ENCODE results near the gene NT5DC1. TPM values are rescaled to one million over a fixed set of nuclear protein-coding genes. Genes with fewer than 3 reads are reported as not detected.

The NT5DC1 gene
- polyA plus RNA-seq, 2 of the 4 experiments (the other 2 are of a cell fraction): 26.9 to 31.5 TPM

GRCh38 chr6:116090251-116090650, 10.4 kb upstream of the NT5DC1 start:
- Histone ChIP-seq H3K4me3 (no peak overlapping the region), H3K4me2 (no peak overlapping the region), H3K9me3 (no peaks in the 10 kb centered on the region), H3K4me1 (peaks cover 11% of the 10 kb centered on the region; the same call in 1 of the 3 replicates), H3K27ac (no peak overlapping the region)
- no peak for DNase-seq (ENCODE audit: low read depth in 1 of 2, low spot score in 1 of 2)
- 83% methylated on average over 2 of the region's 2 CpGs for WGBS (ENCODE audit: missing lambda C conversion rate)
- ChIA-PET POLR2A (no interaction called here), CTCF (no interaction called here)
- TF ChIP-seq NFE2L2 (conservative IDR thresholded peaks at IDR 0.05; ENCODE audit: low read length): no peak
- TF ChIP-seq HOXB13 (CRISPR knock-in tag; IDR thresholded peaks at IDR 0.05; ENCODE audit: low read depth): no peak
- no peak for TF ChIP-seq KDM5A (IDR thresholded peaks at IDR 0.05)
- no peak for TF ChIP-seq ESRRA (IDR thresholded peaks at IDR 0.05; ENCODE audit: borderline replicate concordance, low read length)
- no peak for TF ChIP-seq PBX3 (IDR thresholded peaks at IDR 0.05)
- no peak for TF ChIP-seq REST (IDR thresholded peaks at IDR 0.05)
- TF ChIP-seq HEYL (CRISPR knock-in tag; IDR thresholded peaks at IDR 0.05): no peak
- TF ChIP-seq EHMT2 (IDR thresholded peaks at IDR 0.05; ENCODE audit: low read depth): no peak
- no peak for FAIRE-seq
- ATAC-seq: no peak

DNA sequence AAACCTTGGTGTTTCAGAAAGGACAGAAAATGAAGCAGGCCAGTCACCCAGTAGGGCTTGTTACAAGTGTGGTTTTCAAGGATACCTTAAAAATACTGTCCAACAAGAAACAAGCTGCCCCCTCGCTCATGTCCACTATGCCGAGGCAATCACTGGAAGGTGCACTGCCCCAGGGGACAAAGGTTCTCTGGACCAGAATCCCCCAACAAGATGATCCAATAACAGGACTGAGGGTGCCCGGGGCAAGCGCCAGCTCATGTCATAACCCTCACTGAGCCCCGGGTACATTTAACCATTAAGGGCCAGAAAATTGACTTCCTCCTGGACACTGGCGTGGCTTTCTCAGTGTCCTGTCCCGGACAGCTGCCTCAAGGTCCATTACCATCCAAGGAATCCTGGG, 6.6 kb upstream of the NT5DC1 start:
- Histone ChIP-seq H3K4me3 (no peak overlapping the region), H3K9me3 (peaks cover 11% of the 10 kb centered on the region; the same call in 2 of the 3 replicates), H3K4me2 (no peak overlapping the region), H3K4me1 (peaks cover 3% of the 10 kb centered on the region; the same call in 2 of the 3 replicates), H3K27ac (no peak overlapping the region)
- FAIRE-seq (no peak), DNase-seq (ENCODE audit: low read depth in 1 of 2, low spot score in 1 of 2) (no peak), ATAC-seq (no peak)
- TF ChIP-seq PBX3 (IDR thresholded peaks at IDR 0.05) (no peak), HEYL (CRISPR knock-in tag; IDR thresholded peaks at IDR 0.05) (no peak), MAZ (IDR thresholded peaks at IDR 0.05; ENCODE audit: borderline replicate concordance, low read depth, low read length) (no peak), SMC3 (IDR thresholded peaks at IDR 0.05) (no peak), ESRRA (IDR thresholded peaks at IDR 0.05; ENCODE audit: borderline replicate concordance, low read length) (no peak), FOSB (CRISPR knock-in tag; IDR thresholded peaks at IDR 0.05) (no peak), MYC (IDR thresholded peaks at IDR 0.05; ENCODE audit: borderline replicate concordance, low read length) (no peak), ATOH8 (CRISPR knock-in tag; IDR thresholded peaks at IDR 0.05; ENCODE audit: low read depth) (no peak), HOXB13 (CRISPR knock-in tag; IDR thresholded peaks at IDR 0.05; ENCODE audit: low read depth) (no peak), BCL3 (IDR thresholded peaks at IDR 0.05) (no peak), HDAC2 (IDR thresholded peaks at IDR 0.05) (no peak), KDM1A (IDR thresholded peaks at IDR 0.05; ENCODE audit: low read depth) (no peak), RFX5 (IDR thresholded peaks at IDR 0.05) (no peak), POLR2A (IDR thresholded peaks at IDR 0.05; ENCODE audit: low read length) (no peak), ZFP36 (IDR thresholded peaks at IDR 0.05; ENCODE audit: borderline replicate concordance, partially characterized antibody) (no peak), SREBF2 (IDR thresholded peaks at IDR 0.05) (no peak), NR3C1 (IDR thresholded peaks at IDR 0.05) (no peak)
- TF ChIP-seq, protein P1, sequence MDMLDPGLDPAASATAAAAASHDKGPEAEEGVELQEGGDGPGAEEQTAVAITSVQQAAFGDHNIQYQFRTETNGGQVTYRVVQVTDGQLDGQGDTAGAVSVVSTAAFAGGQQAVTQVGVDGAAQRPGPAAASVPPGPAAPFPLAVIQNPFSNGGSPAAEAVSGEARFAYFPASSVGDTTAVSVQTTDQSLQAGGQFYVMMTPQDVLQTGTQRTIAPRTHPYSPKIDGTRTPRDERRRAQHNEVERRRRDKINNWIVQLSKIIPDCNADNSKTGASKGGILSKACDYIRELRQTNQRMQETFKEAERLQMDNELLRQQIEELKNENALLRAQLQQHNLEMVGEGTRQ (IDR thresholded peaks at IDR 0.05): no peak
- TF ChIP-seq, protein P2, sequence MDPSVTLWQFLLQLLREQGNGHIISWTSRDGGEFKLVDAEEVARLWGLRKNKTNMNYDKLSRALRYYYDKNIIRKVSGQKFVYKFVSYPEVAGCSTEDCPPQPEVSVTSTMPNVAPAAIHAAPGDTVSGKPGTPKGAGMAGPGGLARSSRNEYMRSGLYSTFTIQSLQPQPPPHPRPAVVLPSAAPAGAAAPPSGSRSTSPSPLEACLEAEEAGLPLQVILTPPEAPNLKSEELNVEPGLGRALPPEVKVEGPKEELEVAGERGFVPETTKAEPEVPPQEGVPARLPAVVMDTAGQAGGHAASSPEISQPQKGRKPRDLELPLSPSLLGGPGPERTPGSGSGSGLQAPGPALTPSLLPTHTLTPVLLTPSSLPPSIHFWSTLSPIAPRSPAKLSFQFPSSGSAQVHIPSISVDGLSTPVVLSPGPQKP (IDR thresholded peaks at IDR 0.05; ENCODE audit: low read depth, low read length): no peak
- TF ChIP-seq, protein P3, sequence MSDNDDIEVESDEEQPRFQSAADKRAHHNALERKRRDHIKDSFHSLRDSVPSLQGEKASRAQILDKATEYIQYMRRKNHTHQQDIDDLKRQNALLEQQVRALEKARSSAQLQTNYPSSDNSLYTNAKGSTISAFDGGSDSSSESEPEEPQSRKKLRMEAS (IDR thresholded peaks at IDR 0.05): no peak
- WGBS (ENCODE audit: missing lambda C conversion rate): 93% methylated on average over 7 of the region's 7 CpGs
- ChIA-PET POLR2A (no interaction called here), CTCF (no interaction called here)

Data from A549 (cell line).